Left forelimb (tissue), 1 donor: Measurements from ENCODE around the gene CHD8.

Source experiments
- DNase-seq: peaks from one replicate; pipeline ENCODE4 v3.0.0-alpha.2; 2018; ENCODE audit warnings: low spot score

The CHD8 gene

DNA sequence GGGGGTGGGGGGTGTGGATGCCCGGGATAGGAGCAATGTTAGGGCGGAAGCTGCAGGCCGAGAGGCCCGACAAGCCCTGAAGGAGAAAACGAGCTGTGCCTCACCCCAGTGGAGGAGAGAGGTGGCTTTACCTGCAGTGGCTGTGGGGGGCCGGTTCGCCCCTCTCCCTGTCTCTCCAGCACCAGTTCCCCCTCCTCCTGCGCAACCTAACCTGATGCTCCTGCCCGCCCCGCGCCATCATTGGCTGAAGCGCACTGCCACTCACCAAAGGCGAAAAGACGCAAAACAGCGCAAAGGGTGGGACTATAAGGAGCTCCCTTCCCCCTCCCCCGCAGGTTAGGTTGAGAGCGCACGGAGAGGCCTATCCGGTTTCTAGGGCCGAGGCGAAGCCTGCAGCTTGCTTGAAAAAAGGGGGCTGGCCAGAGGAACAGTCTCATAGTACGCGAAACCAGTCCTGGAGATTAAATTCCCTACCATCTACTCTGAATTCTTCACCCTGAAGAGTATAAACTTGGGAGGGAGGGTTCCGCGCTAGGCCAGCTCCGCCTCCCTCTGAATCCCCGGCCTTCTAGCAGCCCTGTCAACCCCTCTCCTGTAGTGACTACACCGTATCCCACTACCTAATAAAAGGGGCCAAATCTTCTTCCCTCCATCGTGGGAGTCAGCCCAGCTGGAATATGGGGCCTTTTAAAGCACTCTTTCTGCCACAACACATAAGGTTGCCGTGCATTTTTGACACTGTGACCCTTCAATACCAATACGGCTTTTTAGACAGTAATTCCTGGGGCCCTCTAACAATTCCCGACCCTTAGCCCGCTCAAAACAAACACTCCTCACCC lies 18.6 kb downstream of the CHD8 start:
- DNase-seq, result peak; percentile 99

- DNase-seq, result no peak
These were observed 19.3 kb downstream of the CHD8 start for GRCh38 chr14:21436567-21437062.

DNA sequence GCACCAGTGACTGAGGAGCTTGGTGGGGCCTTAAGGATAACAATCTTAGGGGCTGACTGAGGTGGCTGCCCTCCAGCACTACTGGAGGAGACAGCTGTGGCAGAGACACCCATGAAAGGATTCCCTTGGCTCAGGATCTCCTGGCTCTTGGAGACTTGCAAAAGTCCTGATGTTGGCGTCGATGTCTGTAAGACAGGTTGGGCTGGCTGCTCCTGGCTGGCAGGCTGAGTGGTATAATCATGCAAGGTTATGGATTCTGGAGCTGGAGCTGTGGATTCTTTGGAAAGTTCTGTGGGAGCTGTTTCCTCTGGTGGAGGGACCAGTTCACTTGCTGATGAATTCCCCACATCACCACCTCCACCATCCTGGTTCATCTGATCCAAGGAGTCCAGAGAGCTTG lies 24.8 kb downstream of the CHD8 start:
- no peak for DNase-seq

DNA sequence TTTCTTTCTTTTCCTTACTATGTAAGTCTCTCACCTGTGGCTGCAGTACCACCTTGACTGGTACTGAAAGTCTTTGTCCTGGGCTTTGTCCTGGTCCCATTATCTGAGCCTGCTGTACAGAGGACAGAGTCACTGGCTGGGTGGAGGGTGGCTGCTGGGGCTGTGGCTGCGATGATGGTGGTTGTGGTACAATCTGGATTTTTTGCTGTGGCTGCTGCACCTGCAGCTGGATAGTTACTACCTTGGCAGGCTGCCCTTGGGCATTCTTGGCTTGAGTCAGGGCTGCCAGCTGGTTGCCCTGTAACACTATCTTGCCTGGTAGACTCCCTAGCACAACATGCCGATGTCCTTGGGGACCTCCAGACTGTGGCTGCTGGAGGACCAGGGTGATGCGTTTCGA lies 27.0 kb downstream of the CHD8 start:
- DNase-seq, result no peak

DNA sequence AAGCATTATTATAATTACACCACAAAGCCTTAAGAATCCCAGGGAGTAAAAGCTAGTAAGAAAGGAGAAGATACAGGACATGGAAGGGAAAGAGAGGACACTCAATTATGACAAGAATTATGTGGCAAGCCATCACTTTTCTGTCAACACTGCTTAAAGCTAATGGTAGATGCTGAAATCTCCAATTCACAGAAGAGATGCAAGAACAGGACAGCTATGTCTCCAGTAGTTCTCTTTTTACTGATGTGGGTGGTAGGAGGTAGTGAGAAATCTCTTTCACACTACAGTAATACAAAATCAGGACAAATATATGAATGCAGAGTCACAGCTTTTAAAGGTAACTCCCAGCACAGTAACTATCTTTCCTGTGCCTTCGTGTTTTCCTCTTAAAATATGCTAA lies 29.2 kb downstream of the CHD8 start:
- DNase-seq, result no peak

DNA sequence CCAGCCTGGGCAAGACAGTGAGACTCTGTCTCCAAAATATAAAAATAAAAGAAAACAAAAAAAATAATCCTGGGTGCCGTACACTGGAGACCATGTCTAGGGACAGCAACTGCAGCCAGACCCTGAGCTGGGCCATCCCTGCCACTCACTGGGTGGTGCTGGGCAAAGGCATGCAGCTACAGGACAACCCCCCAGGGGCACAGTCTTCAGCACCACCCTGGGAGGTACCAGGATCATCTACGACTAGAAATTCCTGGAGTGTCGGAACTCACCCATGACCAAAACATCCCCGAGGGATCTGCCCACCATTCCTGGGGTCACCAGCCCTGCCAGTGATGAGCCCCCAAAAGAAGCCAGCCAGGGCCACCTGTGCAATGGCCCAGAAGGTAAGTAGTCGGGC lies 36.4 kb downstream of the CHD8 start:
- DNase-seq, result no peak

- no peak for DNase-seq
These were observed 40.6 kb downstream of the CHD8 start for GRCh38 chr14:21415329-21415728.

DNA sequence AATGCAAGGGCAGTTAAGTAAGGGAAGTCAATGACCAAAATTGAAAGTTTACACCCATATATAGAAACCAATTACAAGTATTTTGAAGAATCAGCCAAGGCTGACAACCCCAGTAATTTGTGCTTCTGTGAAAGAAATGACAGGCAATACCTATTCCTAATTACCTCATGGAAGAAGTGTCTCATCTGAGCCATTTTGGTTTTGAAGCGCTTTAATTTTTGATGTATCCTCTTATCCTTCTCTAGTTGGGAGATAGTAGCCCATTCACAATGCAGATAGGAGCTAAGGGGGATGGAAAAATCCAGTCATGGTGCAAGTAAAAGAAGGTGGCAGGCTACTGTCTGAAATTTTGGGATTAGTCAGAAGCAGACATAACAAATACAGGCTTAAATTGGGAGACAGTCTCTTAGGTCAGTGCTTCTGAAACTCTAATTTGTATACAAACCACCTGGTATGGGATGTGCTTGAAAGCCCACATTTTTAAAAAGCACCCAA lies 41.7 kb downstream of the CHD8 start:
- no peak for DNase-seq

DNA sequence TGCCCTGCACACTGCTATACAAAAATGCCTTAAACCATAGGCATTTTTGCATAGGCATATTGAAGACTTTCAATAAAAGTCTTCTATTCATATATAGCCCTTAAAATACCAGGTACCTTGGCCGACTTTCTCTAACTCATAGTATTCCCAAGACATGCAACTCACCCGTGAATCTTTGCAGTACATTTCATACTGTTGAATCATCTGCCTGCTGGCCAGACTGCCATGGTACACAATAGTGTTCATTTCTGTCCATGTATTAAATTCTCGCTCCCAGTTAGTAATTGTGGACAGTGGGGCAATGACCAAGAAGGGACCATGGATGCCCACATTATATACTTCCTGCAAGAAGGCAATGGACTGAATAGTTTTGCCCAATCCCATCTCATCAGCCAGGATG lies 47.8 kb downstream of the CHD8 start:
- no peak for DNase-seq

DNA sequence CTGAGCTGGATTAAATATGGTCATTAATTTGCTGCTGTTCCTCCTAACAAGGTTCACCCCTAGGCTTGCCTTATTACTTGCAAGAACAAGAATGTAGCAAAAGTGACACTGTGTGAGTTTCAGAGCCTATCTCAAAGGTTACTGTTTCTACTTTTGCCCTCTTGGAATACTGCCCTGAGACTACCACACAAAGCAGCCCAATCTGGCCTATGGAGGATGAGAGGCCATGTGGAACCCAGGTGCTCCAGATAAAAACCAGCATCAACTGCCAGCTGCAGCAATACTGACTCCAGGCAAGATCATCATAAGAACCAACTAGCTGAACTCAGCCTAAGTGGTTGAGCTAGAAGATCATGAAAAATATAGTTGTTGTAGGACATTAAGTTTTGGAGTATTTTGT lies 49.7 kb downstream of the CHD8 start:
- DNase-seq, result no peak

- DNase-seq, result no peak
These were observed 50.8 kb downstream of the CHD8 start for GRCh38 chr14:21405097-21405496.

GRCh38 chr14:21399311-21399870 lies 56.5 kb downstream of the CHD8 start:
- no peak for DNase-seq

- no peak for DNase-seq
These were observed 57.0 kb downstream of the CHD8 start for GRCh38 chr14:21398901-21399300.

GRCh38 chr14:21395450-21395849 lies 60.5 kb downstream of the CHD8 start:
- DNase-seq, result no peak

DNA sequence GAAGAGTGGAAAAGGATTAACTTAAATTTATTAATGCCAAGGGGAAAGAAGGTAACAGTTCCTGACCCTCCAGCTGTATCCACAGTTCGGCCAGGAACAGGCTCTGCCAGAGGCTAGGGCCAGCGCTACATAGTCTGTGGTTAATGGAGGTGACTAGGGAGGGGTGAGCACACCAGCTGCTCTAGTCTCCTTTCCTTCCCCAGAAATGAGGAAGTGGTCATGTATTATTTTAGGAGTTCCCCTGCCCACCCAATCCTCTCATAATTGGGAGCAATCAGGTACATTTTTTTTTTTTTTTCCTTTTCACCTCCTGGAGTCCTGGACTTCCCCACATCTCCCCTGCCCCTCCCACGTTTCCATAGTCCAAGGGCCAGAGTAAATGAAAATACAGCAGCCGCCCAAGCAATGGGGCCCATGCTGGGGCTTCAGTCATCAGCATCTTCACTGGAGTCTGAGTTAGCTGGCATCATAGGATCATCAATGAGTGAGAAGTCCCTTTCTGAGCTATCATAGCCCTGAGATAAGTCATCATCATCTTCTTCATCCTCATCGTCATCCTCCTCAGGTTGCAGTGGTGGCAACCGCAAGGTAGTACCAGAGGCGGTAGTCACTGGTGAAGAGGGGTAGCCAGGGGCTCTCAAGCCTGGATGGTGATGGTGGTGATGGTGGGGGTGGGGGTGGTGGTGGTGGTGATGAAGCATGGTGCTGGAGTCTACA lies 70.6 kb downstream of the CHD8 start:
- DNase-seq, result no peak

DNA sequence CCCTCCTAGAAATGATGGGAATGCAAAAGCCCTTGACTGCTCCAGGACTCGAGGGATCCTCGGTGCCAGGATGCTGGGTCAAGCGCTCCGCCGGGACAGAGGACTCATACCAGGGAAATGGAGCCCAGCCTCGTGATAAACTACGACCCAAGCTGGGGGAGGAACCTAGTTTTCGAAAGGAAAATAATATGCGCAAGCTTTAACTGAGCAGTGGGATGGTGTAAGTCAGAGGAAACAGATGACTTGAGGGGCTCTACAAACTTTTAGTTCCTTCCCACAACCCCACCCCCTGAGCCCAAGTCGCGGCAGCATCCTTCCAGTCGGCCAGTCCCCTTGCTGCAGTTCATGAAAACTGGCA lies 71.5 kb downstream of the CHD8 start:
- DNase-seq, result no peak

- DNase-seq, result peak; percentile 95
These were observed 72.0 kb downstream of the CHD8 start, which contains the start of gene SUPT16H for GRCh38 chr14:21383848-21384493. Gene SUPT16H (minus strand): TSS chr14:21384019. CDS start chr14:21383927, 92 bp downstream.

DNA sequence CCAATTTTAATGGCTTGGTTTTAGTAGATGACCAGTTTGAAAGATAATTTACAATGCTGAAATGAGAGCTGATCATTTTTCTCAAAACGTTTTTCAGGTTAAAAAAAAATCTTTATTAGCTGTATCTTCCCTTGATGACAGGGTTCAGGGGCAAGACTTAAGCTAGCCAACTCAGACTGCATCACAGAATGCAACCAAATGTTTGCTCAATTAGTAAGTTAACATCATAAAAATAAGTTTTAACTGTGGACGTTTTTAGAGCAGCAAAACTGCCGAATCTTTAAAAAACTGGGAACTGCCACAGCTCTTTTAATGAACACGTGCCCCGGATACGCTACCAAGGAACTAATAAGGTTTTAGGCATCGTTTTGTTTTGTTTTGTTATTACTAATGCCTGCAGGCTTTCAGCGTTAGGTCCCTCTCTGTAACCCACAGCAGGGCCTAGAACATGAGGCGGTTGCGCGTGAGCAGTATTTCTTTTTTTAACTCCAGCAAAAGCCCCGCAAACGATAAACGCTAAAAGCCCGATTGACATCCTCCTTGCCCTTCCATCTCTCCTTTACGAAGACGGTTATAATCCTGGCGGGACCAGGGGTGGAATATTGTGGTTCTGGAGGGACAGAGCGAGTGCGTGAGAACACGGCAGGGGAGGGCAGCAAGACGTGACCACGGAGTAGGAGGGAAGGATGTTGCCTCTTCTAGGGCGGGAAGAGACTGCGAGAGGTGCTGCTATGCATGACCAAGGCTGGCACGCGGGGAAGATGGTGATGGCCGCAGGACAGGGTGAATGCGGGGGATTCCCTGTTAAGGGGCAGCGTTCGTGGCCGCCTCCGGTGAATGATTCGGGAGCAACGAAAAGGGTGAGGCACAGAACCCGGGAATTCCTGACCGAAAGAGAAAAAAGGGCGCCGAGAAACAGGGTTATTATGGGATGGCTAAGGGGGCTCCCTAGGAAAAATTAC lies 72.8 kb downstream of the CHD8 start:
- peak; percentile 66 for DNase-seq

- DNase-seq, result no peak
These were observed 73.8 kb downstream of the CHD8 start for GRCh38 chr14:21382095-21382494.

GRCh38 chr14:21379338-21379737 lies 76.6 kb downstream of the CHD8 start:
- DNase-seq, result no peak

DNA sequence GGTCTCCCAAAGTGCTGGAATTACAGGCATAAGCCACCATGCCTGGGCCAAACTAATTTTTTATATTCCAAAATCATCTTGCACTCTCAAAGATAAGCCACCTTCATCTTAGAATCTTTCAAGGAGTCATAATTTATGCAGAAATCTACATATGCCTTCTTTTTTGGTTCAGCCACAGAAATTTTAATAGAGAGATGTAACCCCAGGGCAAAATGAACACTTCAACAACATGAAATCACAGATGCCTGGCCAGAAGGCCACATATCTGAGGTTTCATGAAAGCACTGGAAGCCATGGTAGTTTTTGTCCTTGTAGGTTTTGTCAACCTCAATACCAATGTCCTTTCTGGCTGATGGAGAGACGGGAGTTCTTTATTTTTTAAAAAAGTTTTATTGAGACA lies 81.9 kb downstream of the CHD8 start:
- no peak for DNase-seq
